Ovary (tissue), 3 donors: ENCODE measurements around the gene RGP1.

Experiments used
- POLR2A ChIP-seq: fragments of 450-650 bp; IDR thresholded peaks from one replicate; pipeline ENCODE4 v1.6.1; 2017; ENCODE audit warnings: antibody characterized with exemption, mild to moderate bottlenecking, moderate library complexity
- TF ChIP-seq, protein P1 (sequence below), 3 donors: fragments of 450-650 bp in 2 of 3; fragments of 200-600 bp in 1 of 3; IDR thresholded peaks; one replicate each; pipeline versions ENCODE4 v1.5.1 to v1.8.0; 2016 to 2022; ENCODE audit warnings: antibody characterized with exemption in 3 of 3, mild to moderate bottlenecking in 1 of 3
- donor health status: DM: no; HTN: no; CAD: no.

GRCh38 chr9:35746583-35746982, 2.5 kb upstream of the RGP1 start:
- TF ChIP-seq POLR2A, result no peak
- TF ChIP-seq, protein P1, sequence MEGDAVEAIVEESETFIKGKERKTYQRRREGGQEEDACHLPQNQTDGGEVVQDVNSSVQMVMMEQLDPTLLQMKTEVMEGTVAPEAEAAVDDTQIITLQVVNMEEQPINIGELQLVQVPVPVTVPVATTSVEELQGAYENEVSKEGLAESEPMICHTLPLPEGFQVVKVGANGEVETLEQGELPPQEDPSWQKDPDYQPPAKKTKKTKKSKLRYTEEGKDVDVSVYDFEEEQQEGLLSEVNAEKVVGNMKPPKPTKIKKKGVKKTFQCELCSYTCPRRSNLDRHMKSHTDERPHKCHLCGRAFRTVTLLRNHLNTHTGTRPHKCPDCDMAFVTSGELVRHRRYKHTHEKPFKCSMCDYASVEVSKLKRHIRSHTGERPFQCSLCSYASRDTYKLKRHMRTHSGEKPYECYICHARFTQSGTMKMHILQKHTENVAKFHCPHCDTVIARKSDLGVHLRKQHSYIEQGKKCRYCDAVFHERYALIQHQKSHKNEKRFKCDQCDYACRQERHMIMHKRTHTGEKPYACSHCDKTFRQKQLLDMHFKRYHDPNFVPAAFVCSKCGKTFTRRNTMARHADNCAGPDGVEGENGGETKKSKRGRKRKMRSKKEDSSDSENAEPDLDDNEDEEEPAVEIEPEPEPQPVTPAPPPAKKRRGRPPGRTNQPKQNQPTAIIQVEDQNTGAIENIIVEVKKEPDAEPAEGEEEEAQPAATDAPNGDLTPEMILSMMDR (IDR thresholded peaks at IDR 0.05), result no peak
